GM18502 (cell line): ENCODE data around the gene B3GNT9.
A peak's percentile ranks its signal among the peaks of the same experiment; 100 is the strongest.
"Not testable (repeated sequence)": the region's sequence is repeated elsewhere in the genome, so short reads cannot be mapped to it uniquely, and the experiment has no call there.

ENCODE experiments used
- ATAC-seq: cut with Tn5 transposase; IDR thresholded peaks from one replicate; pipeline ENCODE4 v1.9.1; 2021; ENCODE audit warnings: mild to moderate bottlenecking; ENCODE audit not compliant: unreplicated experiment, poor library complexity

The B3GNT9 gene

GRCh38 chr16:67154578-67155294, 3.9 kb upstream of the B3GNT9 start:
- no peak for ATAC-seq

DNA sequence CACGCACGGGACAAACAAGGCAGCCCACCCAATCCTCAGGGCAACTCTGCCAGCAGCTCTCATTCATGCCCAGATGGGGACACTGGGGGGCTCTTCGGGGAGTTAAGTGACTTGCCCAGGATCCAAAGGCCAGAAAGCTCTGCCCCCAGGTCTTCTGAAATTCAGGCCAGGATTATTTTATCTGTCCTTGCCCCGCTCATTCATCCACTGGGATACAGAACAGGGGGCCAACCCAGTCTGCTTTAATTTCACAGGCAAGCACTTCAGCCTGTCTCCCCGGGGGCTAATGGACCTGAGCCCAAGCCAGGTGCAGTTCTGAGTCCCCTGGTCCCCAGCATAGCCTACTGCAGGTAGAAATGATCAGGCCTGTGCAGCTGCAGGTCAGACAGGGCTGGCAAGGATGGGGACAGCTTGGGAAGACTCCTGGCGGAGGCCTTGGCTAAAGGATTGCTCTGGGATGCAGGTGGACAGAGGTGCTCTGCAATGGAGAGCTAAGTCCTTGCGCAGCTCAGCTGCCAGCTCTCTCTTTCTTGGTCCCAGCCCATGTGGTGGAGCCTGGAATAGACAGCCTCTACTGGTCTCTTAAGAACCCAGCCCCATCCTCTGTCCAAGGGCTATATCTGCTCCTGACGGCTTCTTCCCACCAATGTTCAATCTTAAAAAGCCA, 766 bp upstream of the B3GNT9 start:
- no peak for ATAC-seq

DNA sequence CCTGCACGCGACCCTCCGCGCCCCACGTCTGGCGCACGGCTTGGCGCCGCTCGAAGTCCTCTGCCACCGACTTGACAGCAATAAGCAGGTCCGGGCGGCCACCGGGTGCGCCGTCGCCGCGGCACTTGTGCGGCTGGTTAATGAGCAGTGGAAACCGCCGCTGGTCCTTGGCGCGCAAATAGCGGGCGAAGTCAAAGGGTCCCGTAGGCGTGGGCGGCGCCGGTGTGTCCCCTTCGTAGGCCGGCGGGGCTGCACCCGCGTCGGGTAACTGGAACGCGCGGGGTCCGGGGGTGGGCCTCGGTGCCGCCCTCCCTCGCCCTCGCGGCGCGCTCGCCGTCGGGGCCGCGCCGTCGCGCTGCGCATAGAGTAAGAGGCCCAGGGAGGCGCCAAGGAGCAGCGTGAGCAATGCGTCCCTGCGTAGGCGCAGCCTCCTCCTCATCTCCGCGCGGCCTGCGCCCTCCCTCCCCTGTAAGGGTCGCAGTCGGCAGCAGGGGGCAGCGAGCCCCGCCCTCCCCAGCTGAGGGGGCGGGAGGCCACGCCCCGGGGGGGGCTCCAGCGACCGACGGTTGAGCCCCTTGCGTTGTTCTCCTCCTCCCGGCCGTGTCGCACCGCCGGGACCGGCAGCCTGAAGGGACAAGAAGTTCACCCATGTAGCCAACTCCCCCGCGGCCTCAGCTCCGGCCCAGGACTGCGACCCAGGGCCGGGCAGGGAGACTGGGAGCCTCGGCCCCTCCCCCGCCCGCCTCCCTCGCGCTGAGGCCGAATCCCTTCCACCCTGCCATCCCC, 558 bp downstream of the B3GNT9 start:
- peak; percentile 56 for ATAC-seq

DNA sequence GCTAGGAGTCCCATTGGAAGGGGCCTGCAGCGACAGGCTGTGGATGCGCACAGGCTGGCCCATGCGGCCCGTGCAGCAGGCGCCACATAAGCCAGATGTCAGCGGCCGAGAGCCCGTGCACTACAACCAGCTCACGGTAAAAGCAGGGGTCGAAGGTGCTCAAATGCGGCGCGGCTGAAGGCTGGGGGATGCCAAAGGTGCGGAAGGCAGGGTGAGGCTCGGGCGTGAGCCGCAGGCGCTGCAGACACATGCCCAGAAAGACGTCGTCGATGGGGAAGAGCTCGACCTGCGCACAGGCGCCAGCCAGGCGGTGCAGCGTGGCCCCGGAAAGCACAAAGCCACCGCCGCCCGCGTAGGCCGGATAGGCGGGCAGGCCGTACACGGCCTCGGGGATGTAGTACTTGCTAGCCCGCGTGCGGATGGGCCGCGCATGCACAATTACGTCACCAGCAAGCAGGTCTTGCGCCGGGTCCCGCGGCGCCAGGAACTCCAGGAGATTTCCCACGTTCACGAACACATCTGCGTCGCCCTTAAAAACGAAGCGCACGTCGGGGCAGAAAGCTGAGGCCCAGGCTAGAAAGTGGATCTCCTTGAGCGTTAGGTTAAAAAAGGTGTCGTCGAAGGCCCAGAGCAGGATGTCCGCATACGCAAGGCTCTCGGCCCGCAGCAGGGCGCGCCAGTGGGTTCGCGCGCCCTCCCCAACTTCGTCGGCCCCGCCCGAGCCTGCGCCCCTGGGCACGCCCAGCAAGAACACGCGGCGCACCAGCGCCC, 1.3 kb downstream of the B3GNT9 start:
- no peak for ATAC-seq

DNA sequence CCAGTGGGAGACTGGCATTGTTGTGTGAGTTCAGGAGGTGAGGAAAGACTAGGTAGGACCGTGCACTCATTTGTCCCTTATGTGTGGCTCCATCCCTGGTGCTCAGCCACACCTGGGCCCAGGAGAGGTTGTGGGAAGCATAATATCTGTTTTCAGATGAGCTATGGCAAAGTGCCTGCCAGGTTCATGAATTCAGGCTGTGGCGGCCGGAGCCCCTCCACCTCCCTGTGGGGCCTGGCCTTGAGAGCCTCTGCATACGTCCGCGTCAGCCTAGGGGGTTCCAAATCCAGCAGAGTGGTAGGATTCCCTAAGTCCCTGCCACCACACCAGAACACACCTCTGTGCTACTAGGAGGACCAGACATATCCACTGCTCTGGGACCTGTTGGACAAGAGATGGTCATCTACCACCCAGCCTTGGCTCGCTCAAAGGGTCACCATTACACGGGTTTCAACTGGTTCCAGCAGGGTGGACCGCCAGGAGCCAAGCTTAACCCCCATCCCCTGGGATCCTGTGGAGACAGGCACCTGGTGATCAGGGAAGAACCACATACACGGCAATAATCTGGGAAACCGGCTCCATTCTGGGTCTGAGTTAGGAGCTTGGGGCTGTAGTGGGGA, 2.0 kb downstream of the B3GNT9 start:
- ATAC-seq: no peak

DNA sequence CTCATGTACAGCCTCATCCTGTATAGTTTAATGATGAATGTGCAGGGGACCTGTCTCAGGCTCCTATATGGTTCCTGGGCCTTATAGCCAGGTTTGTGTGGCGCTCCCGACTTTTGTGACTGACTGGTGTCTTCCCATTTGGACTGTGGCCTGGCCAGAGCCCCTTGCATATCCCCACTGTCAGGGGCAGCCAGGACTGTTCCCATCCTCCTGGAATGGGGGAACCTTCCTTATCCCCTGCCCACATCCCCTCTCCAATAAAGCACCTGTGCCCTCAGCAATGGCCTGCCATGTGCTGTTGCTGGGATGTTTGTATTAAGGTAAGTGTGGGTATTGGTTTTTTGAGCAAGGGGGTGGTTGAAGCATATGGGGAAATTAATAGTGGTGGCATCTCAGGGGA, 2.6 kb downstream of the B3GNT9 start:
- ATAC-seq: no peak

GRCh38 chr16:67147437-67148140, 3.2 kb downstream of the B3GNT9 start:
- ATAC-seq: no peak

- ATAC-seq: no peak
Observed at GRCh38 chr16:67146523-67147357, 4.1 kb downstream of the B3GNT9 start.

DNA sequence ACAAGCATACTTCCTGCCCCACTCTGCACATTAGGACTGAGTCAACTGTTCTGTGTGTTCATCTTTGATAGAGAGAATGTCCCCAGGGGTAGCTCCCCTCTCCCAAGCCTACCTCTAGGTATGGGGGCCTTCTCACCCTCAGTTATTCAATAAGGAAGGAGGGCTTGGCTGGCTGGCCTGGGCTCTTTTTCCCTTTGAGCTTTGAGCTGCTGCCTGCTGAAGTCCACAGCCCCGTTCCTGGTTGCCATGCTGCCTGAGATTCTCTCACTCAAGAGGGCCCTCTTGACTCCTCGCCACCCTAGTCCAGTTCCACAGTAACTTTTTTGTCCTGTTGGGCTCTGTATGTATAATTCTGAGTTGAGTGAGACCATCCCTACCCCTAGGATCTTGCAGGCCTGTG, 5.1 kb downstream of the B3GNT9 start:
- ATAC-seq: no peak

DNA sequence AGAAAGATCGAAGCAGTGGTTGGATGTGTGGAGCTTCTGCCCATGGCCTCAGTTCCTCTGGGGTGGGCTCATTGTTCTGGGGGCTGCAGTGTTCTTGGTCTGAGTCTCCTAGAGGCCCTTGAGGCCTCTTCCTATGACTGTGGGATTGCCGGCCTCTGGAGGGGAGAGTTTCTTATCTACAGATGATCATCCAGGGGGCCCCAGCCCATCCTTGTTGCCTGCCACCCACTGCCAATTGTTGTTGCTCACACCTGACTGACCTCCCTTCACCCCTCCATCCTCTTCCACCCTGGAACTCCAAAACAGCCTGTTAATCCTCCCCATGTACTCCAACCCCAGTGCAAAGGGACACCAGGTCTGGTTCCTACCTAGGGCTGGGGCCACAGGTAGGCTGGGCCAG, 5.9 kb downstream of the B3GNT9 start:
- no peak for ATAC-seq

- no peak for ATAC-seq
Observed at GRCh38 chr16:67142342-67142741, 8.5 kb downstream of the B3GNT9 start.

DNA sequence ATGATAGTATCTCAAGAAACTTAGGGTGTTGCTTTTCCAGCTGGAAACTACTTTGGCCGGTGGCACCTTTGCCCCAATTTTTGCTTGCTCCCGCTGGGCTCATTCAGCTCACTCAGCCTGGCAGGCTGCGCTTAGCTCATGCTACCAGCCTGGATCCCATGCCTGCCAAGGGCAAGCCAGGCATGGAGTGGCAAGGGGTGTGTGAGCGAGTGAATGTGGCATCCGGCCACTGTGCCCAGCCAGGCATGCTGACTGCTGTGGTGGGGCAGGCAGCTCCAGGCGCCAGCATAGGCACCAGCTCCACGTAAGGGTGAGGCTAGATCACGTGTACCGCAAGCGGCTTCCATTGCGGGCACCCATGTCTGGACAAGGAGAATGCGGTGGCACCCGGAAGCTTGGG, 9.4 kb downstream of the B3GNT9 start:
- no peak for ATAC-seq

DNA sequence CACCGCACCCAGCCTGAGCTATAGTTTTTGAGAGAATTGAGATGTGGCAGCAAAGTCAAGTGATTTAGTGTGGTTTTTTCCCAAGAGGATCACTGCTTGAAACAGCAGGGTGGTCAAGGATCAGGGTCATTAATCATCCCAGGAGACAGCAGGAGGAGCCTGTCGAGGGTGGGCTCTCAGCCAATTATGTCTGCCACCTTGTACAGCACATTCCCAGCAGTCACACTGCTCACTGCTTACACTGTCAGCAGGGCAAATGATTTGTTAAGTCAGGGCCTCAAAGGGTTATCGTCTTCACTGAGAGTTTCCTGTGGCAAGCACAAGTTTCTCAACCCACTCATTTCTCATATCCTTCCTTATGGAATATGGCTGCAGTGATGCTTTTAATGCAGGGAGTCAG, 13.2 kb downstream of the B3GNT9 start:
- no peak for ATAC-seq

GRCh38 chr16:67129422-67129821, 21.4 kb downstream of the B3GNT9 start:
- ATAC-seq: no peak

- no peak for ATAC-seq
Observed at GRCh38 chr16:67128887-67129286, 21.9 kb downstream of the B3GNT9 start.

GRCh38 chr16:67128417-67128816, 22.4 kb downstream of the B3GNT9 start:
- no peak for ATAC-seq

GRCh38 chr16:67122799-67123198, 28.0 kb downstream of the B3GNT9 start:
- ATAC-seq: not testable (repeated sequence)

GRCh38 chr16:67120025-67120424, 30.8 kb downstream of the B3GNT9 start:
- no peak for ATAC-seq

DNA sequence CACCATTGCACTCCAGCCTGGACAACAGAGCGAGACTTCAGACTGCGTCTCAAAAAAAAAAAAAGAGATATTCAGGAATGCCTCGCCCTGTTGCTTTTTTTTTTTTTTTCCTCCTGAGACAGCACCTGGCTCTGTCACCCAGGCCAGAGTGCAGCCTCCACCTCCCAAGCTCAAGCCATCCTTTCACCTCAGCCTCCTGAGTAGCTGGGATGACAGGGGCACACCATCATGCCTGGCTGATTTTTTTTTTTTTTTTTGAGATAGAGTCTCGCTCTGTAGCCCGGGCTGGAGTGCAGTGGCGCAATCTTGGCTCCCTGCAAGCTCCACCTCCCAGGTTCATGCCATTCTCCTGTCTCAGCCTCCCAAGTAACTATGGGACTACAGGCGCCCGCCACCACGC, 33.1 kb downstream of the B3GNT9 start:
- ATAC-seq: no peak
